ENCODE data around the gene EPHB6.

Gene EPHB6

DNA sequence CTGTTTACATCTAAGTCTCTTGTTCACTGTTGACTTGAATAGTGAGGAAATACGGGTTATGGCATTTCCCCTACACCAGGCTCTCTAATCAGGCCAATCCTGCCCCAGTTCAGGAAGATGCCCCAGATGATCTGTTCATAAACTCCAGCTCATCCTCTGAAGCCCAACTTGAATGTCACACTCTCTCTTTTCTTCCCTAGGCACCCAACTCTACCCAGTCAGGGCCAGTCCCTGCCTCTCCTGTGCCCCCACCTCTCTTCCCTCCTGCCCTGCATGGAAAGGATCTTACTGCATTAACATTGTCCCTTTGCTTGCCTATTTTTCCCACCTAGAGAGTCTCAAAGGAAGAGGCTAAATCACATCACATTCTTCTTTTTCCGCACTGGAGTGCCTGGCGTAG lies 41.3 kb downstream of the EPHB6 start:
- Histone ChIP-seq H3K4me3 (replicated peaks; ENCODE audit: insufficient read depth, low read length) (no peak overlapping the region), H3K27ac (replicated peaks) (no peak overlapping the region), H3K27me3 (ENCODE audit: insufficient read depth, poor library complexity, severe bottlenecking) (no peaks in the 10 kb centered on the region)
- TF ChIP-seq, protein P1, sequence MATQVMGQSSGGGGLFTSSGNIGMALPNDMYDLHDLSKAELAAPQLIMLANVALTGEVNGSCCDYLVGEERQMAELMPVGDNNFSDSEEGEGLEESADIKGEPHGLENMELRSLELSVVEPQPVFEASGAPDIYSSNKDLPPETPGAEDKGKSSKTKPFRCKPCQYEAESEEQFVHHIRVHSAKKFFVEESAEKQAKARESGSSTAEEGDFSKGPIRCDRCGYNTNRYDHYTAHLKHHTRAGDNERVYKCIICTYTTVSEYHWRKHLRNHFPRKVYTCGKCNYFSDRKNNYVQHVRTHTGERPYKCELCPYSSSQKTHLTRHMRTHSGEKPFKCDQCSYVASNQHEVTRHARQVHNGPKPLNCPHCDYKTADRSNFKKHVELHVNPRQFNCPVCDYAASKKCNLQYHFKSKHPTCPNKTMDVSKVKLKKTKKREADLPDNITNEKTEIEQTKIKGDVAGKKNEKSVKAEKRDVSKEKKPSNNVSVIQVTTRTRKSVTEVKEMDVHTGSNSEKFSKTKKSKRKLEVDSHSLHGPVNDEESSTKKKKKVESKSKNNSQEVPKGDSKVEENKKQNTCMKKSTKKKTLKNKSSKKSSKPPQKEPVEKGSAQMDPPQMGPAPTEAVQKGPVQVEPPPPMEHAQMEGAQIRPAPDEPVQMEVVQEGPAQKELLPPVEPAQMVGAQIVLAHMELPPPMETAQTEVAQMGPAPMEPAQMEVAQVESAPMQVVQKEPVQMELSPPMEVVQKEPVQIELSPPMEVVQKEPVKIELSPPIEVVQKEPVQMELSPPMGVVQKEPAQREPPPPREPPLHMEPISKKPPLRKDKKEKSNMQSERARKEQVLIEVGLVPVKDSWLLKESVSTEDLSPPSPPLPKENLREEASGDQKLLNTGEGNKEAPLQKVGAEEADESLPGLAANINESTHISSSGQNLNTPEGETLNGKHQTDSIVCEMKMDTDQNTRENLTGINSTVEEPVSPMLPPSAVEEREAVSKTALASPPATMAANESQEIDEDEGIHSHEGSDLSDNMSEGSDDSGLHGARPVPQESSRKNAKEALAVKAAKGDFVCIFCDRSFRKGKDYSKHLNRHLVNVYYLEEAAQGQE (IDR thresholded peaks at IDR 0.05; ENCODE audit: insufficient replicate concordance, low read depth): no peak
- TF ChIP-seq, protein P2, sequence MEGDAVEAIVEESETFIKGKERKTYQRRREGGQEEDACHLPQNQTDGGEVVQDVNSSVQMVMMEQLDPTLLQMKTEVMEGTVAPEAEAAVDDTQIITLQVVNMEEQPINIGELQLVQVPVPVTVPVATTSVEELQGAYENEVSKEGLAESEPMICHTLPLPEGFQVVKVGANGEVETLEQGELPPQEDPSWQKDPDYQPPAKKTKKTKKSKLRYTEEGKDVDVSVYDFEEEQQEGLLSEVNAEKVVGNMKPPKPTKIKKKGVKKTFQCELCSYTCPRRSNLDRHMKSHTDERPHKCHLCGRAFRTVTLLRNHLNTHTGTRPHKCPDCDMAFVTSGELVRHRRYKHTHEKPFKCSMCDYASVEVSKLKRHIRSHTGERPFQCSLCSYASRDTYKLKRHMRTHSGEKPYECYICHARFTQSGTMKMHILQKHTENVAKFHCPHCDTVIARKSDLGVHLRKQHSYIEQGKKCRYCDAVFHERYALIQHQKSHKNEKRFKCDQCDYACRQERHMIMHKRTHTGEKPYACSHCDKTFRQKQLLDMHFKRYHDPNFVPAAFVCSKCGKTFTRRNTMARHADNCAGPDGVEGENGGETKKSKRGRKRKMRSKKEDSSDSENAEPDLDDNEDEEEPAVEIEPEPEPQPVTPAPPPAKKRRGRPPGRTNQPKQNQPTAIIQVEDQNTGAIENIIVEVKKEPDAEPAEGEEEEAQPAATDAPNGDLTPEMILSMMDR (IDR thresholded peaks at IDR 0.05; ENCODE audit: insufficient read depth, low read length): no peak
- TF ChIP-seq GABPA (IDR thresholded peaks at IDR 0.05; ENCODE audit: low read depth) (no peak), POLR2AphosphoS5 (IDR thresholded peaks at IDR 0.05; ENCODE audit: low read depth) (no peak), SPI1 (IDR thresholded peaks at IDR 0.05; ENCODE audit: borderline replicate concordance, low read depth) (no peak)
- no peak for DNase-seq (ENCODE audit: low read depth in 1 of 2, low spot score in 1 of 2)

DNA sequence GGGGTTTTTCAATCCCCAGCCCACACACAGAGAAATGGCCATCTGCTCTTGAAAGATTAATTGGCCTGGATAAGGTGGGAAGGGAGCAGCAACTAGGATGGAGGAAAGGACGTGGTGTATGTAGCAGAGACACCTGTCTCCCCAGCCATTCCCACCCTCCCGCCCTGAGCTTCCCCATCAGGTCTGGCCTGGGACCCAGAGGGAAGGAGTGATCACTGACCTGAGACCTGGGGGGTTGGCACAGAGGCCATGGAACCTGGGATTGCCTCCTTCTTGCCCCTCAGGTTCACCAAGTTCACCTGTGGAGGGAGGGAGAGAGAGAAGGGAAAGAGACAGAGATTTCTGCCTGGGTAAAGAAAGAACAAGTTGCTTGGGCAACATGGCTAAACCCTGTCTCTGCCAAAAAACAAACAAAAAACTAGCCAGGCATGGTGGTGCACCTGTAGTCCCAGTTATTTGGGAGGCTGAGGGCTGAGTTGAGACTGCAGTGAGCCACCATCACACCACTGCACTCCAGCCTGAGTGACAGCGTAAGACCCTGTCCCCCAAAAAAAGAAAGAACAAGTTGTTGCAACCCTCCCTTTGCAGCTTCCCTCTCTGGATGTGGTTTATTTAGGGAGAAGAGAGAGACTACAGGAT lies 42.0 kb downstream of the EPHB6 start:
- H3K4me3 ChIP-seq (replicated peaks; ENCODE audit: insufficient read depth, low read length): no peak overlapping the region
- H3K27me3 ChIP-seq (ENCODE audit: insufficient read depth, poor library complexity, severe bottlenecking): no peaks in the 10 kb centered on the region
- TF ChIP-seq SPI1 (IDR thresholded peaks at IDR 0.05; ENCODE audit: borderline replicate concordance, low read depth): no peak
- TF ChIP-seq, protein P1 (IDR thresholded peaks at IDR 0.05; ENCODE audit: insufficient replicate concordance, low read depth): no peak
- TF ChIP-seq, protein P2 (IDR thresholded peaks at IDR 0.05; ENCODE audit: insufficient read depth, low read length): no peak
- no peak for TF ChIP-seq POLR2AphosphoS5 (IDR thresholded peaks at IDR 0.05; ENCODE audit: low read depth)
- TF ChIP-seq GABPA (IDR thresholded peaks at IDR 0.05; ENCODE audit: low read depth): no peak
- no peak for DNase-seq (ENCODE audit: low read depth in 1 of 2, low spot score in 1 of 2)
- H3K27ac ChIP-seq (replicated peaks): no peak overlapping the region

DNA sequence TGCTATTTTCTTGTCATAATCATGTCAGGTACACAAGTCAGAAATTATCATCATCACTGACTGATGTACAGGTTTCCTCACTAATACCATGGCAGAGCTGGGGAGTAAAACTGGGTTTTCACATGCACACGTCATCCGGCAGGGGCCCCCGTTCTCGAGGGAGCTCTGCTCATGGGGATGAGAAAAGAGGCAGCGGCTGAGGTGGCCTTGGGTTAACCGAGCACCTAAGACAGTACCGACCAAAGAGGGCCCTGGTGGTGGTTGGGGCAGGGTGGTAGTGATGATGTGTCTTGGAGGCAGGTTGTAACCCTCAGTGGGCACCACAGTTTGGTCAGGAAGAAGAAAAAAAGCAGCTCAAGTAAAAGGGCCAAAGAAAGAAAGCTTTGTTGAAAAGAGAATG lies 42.8 kb downstream of the EPHB6 start:
- no peak overlapping the region for H3K4me3 ChIP-seq (replicated peaks; ENCODE audit: insufficient read depth, low read length)

More for the DNA sequence above, 42.8 kb downstream of the EPHB6 start:
- no peak for DNase-seq (ENCODE audit: low read depth in 1 of 2, low spot score in 1 of 2)
- TF ChIP-seq SPI1 (IDR thresholded peaks at IDR 0.05; ENCODE audit: borderline replicate concordance, low read depth) (no peak), POLR2AphosphoS5 (IDR thresholded peaks at IDR 0.05; ENCODE audit: low read depth) (no peak), GABPA (IDR thresholded peaks at IDR 0.05; ENCODE audit: low read depth) (no peak)
- TF ChIP-seq, protein P1 (IDR thresholded peaks at IDR 0.05; ENCODE audit: insufficient replicate concordance, low read depth): no peak
- TF ChIP-seq, protein P2 (IDR thresholded peaks at IDR 0.05; ENCODE audit: insufficient read depth, low read length): no peak
- H3K27ac ChIP-seq (replicated peaks): no peak overlapping the region
- no peaks in the 10 kb centered on the region for H3K27me3 ChIP-seq (ENCODE audit: insufficient read depth, poor library complexity, severe bottlenecking)
